ENCODE results near the gene ABRACL.
"Not testable (repeated sequence)": the region's sequence is repeated elsewhere in the genome, so short reads cannot be mapped to it uniquely, and the experiment has no call there.

Gene ABRACL

GRCh38 chr6:139013185-139013800 lies 15.3 kb upstream of the ABRACL start:
- no peak for DNase-seq

- no peak for DNase-seq
Measured at GRCh38 chr6:139014945-139015344, 13.6 kb upstream of the ABRACL start.

DNA sequence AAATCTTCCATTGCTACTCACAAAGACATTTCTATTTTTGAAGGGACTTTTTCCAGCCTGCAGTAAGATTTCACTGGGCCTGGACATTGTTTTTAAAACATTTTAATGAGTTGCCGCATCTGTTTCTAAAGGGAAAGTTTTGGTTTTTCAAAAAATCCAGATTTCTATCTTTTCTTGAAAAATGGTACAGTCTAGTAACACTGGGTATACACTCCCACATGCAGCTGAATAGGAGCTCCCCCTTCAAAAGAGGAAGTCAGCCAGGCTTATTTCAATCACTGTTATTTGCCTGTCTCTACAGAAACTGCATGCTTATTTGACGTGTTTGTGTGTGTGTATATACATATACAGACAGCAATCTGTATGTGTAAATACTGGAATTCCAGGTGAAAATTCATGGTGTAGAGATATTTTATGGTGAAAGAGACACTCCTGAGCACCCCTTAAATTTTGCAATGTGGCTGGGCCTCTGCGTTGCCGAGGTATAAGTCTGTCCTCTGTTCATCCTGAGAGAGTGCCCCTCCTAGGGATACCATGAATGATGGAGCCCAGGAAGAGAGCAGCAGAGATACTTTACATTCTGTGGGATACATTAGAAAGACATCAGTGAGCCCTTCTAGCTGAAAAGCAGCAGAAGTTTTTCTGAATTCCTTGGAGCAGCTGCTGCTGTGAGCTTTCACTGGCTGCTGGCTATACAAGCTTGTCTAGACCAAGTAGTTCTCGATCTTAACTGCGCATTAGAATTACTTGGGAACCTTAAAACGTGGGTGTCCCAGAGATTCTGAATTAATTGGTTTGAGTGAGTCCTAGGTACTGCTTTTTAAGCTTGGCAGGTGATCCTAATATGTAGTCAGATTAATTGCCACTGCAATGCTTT lies 12.0 kb upstream of the ABRACL start:
- DNase-seq = no peak

DNA sequence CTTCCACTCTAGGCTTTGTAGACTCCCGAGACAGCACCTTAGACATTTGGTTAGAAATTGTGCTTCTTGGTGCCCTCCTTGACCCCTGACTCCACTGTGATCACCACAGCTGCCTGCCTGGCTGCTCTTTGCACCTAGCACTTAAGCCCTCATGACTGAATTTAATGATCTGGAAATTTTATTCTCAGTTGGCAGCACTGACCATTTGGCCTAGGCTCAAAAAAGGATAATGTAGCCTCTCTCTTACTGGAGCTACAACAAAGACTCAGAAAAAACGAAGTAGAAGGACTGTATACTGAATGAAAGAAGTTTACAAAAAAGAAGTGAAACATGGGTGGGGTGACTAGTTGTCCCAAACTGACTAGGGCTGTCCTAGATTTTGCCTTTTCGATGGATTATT lies 11.3 kb upstream of the ABRACL start:
- no peak for DNase-seq

DNA sequence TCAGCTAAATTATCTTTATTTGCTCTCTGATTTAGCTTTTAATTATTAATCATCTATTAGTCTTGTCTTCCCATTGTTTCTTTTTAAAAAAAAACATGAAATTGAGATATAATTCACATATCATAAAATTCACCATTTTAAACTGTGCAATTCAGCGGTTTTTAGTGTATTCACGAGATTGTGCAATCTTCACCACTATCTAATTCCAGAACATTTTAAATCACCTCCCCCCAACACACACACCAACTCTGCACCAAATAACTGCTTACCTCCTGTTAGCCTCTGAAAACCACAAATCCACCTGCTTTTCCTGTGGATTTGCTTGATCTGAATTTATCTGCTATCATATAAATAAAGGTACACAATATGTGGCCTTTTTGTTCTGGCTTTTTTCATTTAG lies 8.8 kb upstream of the ABRACL start:
- DNase-seq = no peak

GRCh38 chr6:139020689-139021088 lies 7.9 kb upstream of the ABRACL start:
- DNase-seq = no peak

DNA sequence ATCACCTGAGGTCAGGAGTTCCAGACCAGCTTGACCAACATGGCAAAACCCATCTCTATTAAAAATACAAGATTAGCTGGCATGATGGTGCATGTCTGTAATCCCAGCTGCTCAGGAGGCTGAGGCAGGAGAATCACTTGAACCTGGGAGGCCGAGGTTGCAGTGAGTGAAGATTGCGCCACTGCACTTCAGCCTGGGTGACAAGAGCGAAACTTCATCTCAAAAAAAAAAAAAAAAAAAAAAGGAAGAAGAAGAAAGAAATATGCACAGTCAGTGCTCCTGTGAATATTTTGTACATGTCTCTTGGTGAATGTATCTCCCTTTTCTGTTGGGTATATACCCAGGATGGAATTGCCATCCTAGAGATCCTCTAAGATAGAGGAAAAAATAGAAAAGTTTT lies 3.1 kb upstream of the ABRACL start:
- DNase-seq = not testable (repeated sequence)

GRCh38 chr6:139027620-139028182 lies 844 bp upstream of the ABRACL start:
- peak; percentile 60 for DNase-seq

DNA sequence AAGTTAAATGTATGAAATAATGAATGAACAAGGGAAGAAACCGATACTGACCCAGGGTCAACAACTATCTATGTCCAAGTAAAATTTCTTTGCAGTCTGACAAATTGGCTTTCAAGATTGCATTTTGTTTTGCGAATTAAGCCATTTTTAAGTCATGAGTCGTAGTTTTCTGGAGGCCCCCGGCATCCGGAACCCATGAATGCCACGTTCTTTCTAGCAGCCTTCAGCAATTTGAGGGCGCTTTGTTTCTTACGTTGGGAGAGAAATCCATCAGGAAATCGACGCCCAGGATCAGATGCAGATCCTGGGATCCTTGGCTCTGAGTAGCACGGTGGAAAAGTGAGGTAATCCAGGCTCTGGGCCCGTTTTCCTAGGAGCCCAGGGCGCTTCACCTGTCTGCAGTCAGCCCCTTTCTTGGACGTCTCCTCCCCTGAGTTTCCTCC lies 309 bp upstream of the ABRACL start:
- DNase-seq = no peak

- DNase-seq = peak; percentile 2
Measured at GRCh38 chr6:139029470-139030227, 1.1 kb downstream of the ABRACL start.

DNA sequence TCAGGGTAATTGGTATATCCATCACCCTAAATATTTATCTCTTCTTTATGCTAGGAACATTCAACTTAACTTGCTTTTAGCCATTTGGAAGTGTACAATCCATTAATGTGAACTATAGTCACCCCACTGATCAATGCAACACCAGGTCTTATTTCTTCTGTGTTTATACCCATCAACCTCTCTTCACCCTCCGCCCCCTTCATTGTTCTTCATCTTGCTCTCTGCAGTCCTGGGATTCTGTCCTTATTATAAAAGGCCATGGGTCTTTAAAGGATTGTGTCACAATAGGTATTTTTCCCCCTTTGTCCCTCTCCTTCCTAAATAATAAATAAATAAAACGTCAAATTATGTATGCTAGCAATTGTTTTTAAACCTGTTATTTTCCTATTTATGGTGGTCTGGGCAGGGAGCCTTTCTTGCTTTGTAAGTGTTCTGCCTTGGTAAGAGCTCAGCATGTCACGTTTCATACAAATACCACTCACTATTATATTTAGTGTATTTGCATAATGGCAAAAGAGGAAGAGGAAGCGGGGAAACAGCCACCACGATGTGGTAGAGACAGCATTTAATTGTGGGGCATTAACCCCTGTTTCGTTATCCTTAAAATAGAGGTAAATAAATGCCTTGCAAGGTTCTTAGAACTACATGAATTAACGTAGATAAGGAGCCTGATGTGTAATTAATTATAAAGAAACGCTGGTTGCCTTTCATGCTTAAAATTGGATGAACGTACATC lies 1.9 kb downstream of the ABRACL start:
- no peak for DNase-seq

- no peak for DNase-seq
Measured at GRCh38 chr6:139037490-139037889, 8.9 kb downstream of the ABRACL start.

DNA sequence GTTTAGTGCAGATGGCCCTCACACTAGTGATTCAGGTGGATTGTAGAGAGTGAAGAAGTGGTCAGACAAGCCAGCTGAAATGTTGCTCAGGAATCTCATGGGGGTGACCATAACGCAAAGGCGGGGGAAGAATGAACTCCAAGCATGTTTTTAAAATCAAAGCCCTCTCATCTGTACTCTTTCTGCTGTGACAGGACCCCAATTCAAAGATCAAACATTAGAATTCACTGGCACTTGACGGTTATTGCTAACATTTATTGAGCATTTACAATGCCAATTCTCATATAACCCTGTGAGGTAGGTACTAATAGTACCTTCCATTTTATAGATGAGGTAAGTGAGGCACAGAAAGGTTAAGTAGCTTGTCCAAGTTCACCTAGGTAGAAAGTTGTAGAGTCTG lies 15.7 kb downstream of the ABRACL start:
- no peak for DNase-seq

DNA sequence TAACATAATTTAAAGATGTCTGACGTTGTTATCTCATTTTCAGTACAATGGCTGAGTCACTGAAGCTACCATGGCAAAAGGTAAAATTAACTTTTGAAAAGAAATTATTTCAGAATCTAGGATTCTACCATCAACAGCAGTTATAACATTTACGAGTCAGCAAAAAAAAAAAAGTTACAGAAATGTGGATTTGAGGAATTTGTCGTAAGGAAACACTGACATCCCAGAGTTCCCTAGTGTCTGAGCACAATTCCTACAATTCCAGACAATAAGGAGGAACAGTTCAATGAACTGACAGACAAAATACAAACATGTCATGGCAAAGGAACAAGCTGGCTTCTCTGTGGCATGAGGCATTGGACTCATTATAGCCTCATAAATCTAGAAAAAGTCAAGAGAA lies 19.1 kb downstream of the ABRACL start:
- no peak for DNase-seq

GRCh38 chr6:139048912-139049311 lies 20.4 kb downstream of the ABRACL start:
- not testable (repeated sequence) for DNase-seq

GRCh38 chr6:139050131-139050769 lies 21.7 kb downstream of the ABRACL start:
- not testable (repeated sequence) for DNase-seq

GRCh38 chr6:139050770-139051313 lies 22.3 kb downstream of the ABRACL start:
- no peak for DNase-seq

- no peak for DNase-seq
Measured at GRCh38 chr6:139051396-139052060, 23.0 kb downstream of the ABRACL start.

DNA sequence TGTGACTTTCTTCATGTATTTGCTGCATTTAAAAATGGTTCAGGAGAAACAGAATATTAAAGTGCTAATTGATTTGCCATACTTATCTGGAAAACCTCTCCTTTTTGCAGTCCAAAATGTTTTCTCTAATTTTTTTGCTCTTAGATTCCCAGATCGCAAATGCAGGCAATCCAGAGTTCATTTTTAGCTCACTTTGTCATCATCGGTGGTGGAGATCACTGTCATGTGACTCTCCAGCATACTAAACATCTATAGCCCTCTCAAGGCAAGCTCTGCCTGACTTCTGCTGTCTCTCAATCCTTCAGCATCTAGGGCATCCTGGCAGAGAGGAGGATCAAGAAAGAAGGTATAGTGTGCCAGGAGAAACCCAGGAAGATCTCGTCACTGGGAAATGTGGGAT lies 24.8 kb downstream of the ABRACL start:
- DNase-seq = no peak

- DNase-seq = no peak
Measured at GRCh38 chr6:139054001-139054400, 25.5 kb downstream of the ABRACL start.

GRCh38 chr6:139055709-139056108 lies 27.2 kb downstream of the ABRACL start:
- DNase-seq = no peak

All from NCI-H510A (cell line).